Measurements from ENCODE around the gene BATF3.

DNA sequence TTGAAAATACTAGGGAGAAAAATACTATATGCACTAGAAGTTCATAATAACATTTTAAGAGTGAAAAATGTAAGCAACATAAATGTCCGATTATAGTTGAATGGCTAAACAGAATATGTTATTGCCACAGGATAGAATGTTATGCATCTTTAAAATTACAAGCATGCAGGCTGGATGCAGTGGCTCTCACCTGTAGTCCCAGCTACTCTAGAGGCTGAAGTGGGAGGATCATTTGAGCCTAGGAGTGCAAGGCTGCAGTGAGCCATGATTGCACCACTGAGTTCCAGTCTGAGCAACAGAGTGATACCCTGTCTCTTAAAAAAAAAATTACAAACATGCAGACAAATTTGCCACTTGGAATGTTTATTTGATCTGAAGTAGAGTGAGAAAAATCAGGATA is 3.0 kb upstream of the BATF3 start:
- TF ChIP-seq, protein P1, sequence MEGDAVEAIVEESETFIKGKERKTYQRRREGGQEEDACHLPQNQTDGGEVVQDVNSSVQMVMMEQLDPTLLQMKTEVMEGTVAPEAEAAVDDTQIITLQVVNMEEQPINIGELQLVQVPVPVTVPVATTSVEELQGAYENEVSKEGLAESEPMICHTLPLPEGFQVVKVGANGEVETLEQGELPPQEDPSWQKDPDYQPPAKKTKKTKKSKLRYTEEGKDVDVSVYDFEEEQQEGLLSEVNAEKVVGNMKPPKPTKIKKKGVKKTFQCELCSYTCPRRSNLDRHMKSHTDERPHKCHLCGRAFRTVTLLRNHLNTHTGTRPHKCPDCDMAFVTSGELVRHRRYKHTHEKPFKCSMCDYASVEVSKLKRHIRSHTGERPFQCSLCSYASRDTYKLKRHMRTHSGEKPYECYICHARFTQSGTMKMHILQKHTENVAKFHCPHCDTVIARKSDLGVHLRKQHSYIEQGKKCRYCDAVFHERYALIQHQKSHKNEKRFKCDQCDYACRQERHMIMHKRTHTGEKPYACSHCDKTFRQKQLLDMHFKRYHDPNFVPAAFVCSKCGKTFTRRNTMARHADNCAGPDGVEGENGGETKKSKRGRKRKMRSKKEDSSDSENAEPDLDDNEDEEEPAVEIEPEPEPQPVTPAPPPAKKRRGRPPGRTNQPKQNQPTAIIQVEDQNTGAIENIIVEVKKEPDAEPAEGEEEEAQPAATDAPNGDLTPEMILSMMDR (IDR thresholded peaks at IDR 0.05; ENCODE audit: extremely low read depth in 1 of 2, insufficient read depth in 1 of 2, low read depth in 1 of 2, low read length in 2 of 2) = no peak
- TF ChIP-seq MYC (IDR thresholded peaks at IDR 0.05; ENCODE audit: low read depth, low read length) = no peak
- no peak for TF ChIP-seq POLR2A (IDR thresholded peaks at IDR 0.05; ENCODE audit: low read depth, low read length)
- no peak for TF ChIP-seq EZH2 (IDR thresholded peaks at IDR 0.05; ENCODE audit: borderline replicate concordance, low read depth, low read length, severe bottlenecking)
- no peak for TF ChIP-seq FOS (IDR thresholded peaks at IDR 0.05; ENCODE audit: borderline replicate concordance, insufficient read depth, low read length)
- TF ChIP-seq POLR2AphosphoS5 (IDR thresholded peaks at IDR 0.05; ENCODE audit: insufficient read depth, low read depth, low read length) = no peak
- TF ChIP-seq, protein P2, sequence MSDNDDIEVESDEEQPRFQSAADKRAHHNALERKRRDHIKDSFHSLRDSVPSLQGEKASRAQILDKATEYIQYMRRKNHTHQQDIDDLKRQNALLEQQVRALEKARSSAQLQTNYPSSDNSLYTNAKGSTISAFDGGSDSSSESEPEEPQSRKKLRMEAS (IDR thresholded peaks at IDR 0.05; ENCODE audit: insufficient read depth, insufficient read length) = no peak
- no peak for TF ChIP-seq JUN (IDR thresholded peaks at IDR 0.05; ENCODE audit: borderline replicate concordance, insufficient read depth, insufficient read length, low read depth)
- TF ChIP-seq GATA2 (IDR thresholded peaks at IDR 0.05; ENCODE audit: insufficient read depth, insufficient read length, low read depth, low read length) = no peak

Measured in endothelial cell of umbilical vein (primary cell).